Gastrocnemius medialis (tissue), 4 donors: Measurements from ENCODE around the gene LRRN2. TPM values are rescaled to one million over a fixed set of nuclear protein-coding genes. Genes with fewer than 3 reads are reported as not detected.

ENCODE experiments used
- ATAC-seq, 2 donors: fragments of 150-250 bp; one replicate each; pipeline ENCODE4 v1.9.1; 2016
- DNase-seq, 2 donors: peaks; one replicate each; pipeline ENCODE4 v3.0.0-alpha.2; 2019
- H3K27ac ChIP-seq, 4 donors: fragments of 200-600 bp; sonication (generic); 1 replicate in 1 of 4; 2 replicates in 3 of 4; pipeline ENCODE4 v1.5.1; 2016 to 2018; ENCODE audit warnings: mild to moderate bottlenecking in 2 of 4, moderate library complexity in 1 of 4
- H3K27me3 ChIP-seq, 3 donors: fragments of 200-600 bp; sonication (generic) in 2 of 3; 1 replicate in 1 of 3; 2 replicates in 2 of 3; pipeline versions ENCODE4 v1.5.1 to v1.6.0; 2016 to 2019; ENCODE audit warnings: mild to moderate bottlenecking in 1 of 3, moderate library complexity in 1 of 3
- H3K36me3 ChIP-seq, 2 donors: fragments of 200-600 bp; sonication (generic) in 1 of 2; one replicate each; pipeline ENCODE4 v1.5.1; 2017 to 2018
- H3K4me1 ChIP-seq, 2 donors: fragments of 200-600 bp; sonication (generic) in 1 of 2; one replicate each; pipeline ENCODE4 v1.5.1; 2016 to 2017; ENCODE audit warnings: mild to moderate bottlenecking in 2 of 2
- H3K4me3 ChIP-seq, 4 donors: fragments of 200-600 bp; sonication (generic) in 3 of 4; 1 replicate in 1 of 4; 2 replicates in 3 of 4; pipeline ENCODE4 v1.5.1; 2016 to 2019; ENCODE audit warnings: mild to moderate bottlenecking in 2 of 4
- H3K9me3 ChIP-seq, 3 donors: fragments of 200-600 bp; sonication (generic) in 2 of 3; 1 replicate in 1 of 3; 2 replicates in 2 of 3; pipeline ENCODE4 v1.5.1; 2016 to 2019
- CTCF ChIP-seq, 5 experiments: fragments of 450-650 bp in 3 of 5; fragments of 200-600 bp in 2 of 5; sonication (generic) in 2 of 5; IDR thresholded peaks in 4 of 5; conservative IDR thresholded peaks in 1 of 5; 1 replicate in 4 of 5; 2 replicates in 1 of 5; pipeline ENCODE4 v1.5.1; 2016 to 2019; ENCODE audit warnings: antibody characterized with exemption in 5 of 5, mild to moderate bottlenecking in 3 of 5, moderate library complexity in 3 of 5
- POLR2A ChIP-seq, 2 donors: fragments of 450-650 bp; IDR thresholded peaks; one replicate each; pipeline ENCODE4 v1.6.1; 2017; ENCODE audit warnings: antibody characterized with exemption in 2 of 2, mild to moderate bottlenecking in 2 of 2, moderate library complexity in 2 of 2
- in situ Hi-C, 4 donors: fragments of 200-750 bp; cut with MboI; loops; one replicate each; pipeline versions ENCODE4 v1.15.0 to v1.8.0; 2017; ENCODE audit warnings: low sequenced_read_pairs in 4 of 4
- intact Hi-C: fragments of 100-400 bp; cut with DNase I; formaldehyde crosslinking; loops from one replicate; pipeline ENCODE4 v1.15.1; 2023; ENCODE audit warnings: low total_unique reads
- total RNA-seq, 4 donors: library from RNA; depleted of rRNA; stranded (reverse); fragments of >200 nt; gene quantifications; one replicate each; pipeline versions ENCODE4 v1.1.0 to v1.2.3, GENCODE V29; 2016

LRRN2 gene
- total RNA-seq, 4 donors from 2014 or later, result 0.46 to 1.1 (median 0.93) TPM

GRCh38 chr1:204623365-204623893 is 62.1 kb downstream of the LRRN2 start:
- DNase-seq (no peak), ATAC-seq (no peak)
- no peaks in the 10 kb centered on the region for H3K36me3 ChIP-seq
- H3K4me3 ChIP-seq, result no peak overlapping the region
- in situ Hi-C loops (no loop called here), intact Hi-C loops (no loop called here)
- H3K9me3 ChIP-seq, result no peaks in the 10 kb centered on the region
- no peak overlapping the region for H3K27ac ChIP-seq
- no peak for TF ChIP-seq CTCF (IDR thresholded peaks at IDR 0.05 in 4 of 5, conservative IDR thresholded peaks at IDR 0.05 in 1 of 5)
- no peak for TF ChIP-seq POLR2A (IDR thresholded peaks at IDR 0.05)
- H3K27me3 ChIP-seq, result no peaks in the 10 kb centered on the region
- no peaks in the 10 kb centered on the region for H3K4me1 ChIP-seq

GRCh38 chr1:204621996-204622395 is 63.5 kb downstream of the LRRN2 start:
- H3K27ac ChIP-seq, result no peak overlapping the region
- TF ChIP-seq POLR2A (IDR thresholded peaks at IDR 0.05), result no peak
- TF ChIP-seq CTCF (IDR thresholded peaks at IDR 0.05 in 4 of 5, conservative IDR thresholded peaks at IDR 0.05 in 1 of 5), result no peak
- in situ Hi-C loops (no loop called here), intact Hi-C loops (no loop called here)
- DNase-seq, result no peak
- ATAC-seq, result no peak
- H3K27me3 ChIP-seq, result no peaks in the 10 kb centered on the region
- no peak overlapping the region for H3K4me3 ChIP-seq
- no peaks in the 10 kb centered on the region for H3K9me3 ChIP-seq
- no peaks in the 10 kb centered on the region for H3K4me1 ChIP-seq
- H3K36me3 ChIP-seq, result no peaks in the 10 kb centered on the region

GRCh38 chr1:204621396-204621795 is 64.1 kb downstream of the LRRN2 start:
- in situ Hi-C loops (no loop called here), intact Hi-C loops (no loop called here)
- Histone ChIP-seq H3K27ac (no peak overlapping the region), H3K4me3 (no peak overlapping the region), H3K9me3 (no peaks in the 10 kb centered on the region), H3K4me1 (no peaks in the 10 kb centered on the region), H3K36me3 (no peaks in the 10 kb centered on the region), H3K27me3 (no peaks in the 10 kb centered on the region)
- no peak for ATAC-seq
- TF ChIP-seq CTCF (IDR thresholded peaks at IDR 0.05 in 4 of 5, conservative IDR thresholded peaks at IDR 0.05 in 1 of 5) (no peak), POLR2A (IDR thresholded peaks at IDR 0.05) (no peak)
- no peak for DNase-seq

GRCh38 chr1:204619721-204620120 is 65.8 kb downstream of the LRRN2 start:
- H3K4me3 ChIP-seq, result no peak overlapping the region
- in situ Hi-C loops, result no loop called here
- TF ChIP-seq CTCF (IDR thresholded peaks at IDR 0.05 in 4 of 5, conservative IDR thresholded peaks at IDR 0.05 in 1 of 5) (no peak), POLR2A (IDR thresholded peaks at IDR 0.05) (no peak)
- no peaks in the 10 kb centered on the region for H3K9me3 ChIP-seq
- DNase-seq, result no peak
- no peaks in the 10 kb centered on the region for H3K4me1 ChIP-seq
- H3K36me3 ChIP-seq, result no peaks in the 10 kb centered on the region
- H3K27me3 ChIP-seq, result peaks cover 0 to 2% (median 0%) of the 10 kb centered on the region in 3 donors
- H3K27ac ChIP-seq, result no peak overlapping the region
- ATAC-seq, result no peak
- intact Hi-C loops, result no loop called here

- intact Hi-C loops, result no loop called here
- TF ChIP-seq POLR2A (IDR thresholded peaks at IDR 0.05) (no peak), CTCF (IDR thresholded peaks at IDR 0.05 in 4 of 5, conservative IDR thresholded peaks at IDR 0.05 in 1 of 5) (no peak)
- Histone ChIP-seq H3K36me3 (no peaks in the 10 kb centered on the region), H3K27ac (no peak overlapping the region), H3K4me1 (no peaks in the 10 kb centered on the region), H3K27me3 (peaks cover 0 to 2% (median 0%) of the 10 kb centered on the region in 3 donors), H3K9me3 (no peaks in the 10 kb centered on the region), H3K4me3 (no peak overlapping the region)
- in situ Hi-C loops, result no loop called here
- no peak for DNase-seq
- ATAC-seq, result no peak
Observed at GRCh38 chr1:204618148-204618760, 67.3 kb downstream of the LRRN2 start.
